Keratinocyte (primary cell): ENCODE results near the gene P4HB.

ENCODE experiments used
- EZH2 ChIP-seq: IDR thresholded peaks from one replicate; pipeline ENCODE4 v1.6.1; 2012; ENCODE audit warnings: inconsistent platforms, mild to moderate bottlenecking, low read length, moderate library complexity
- TF ChIP-seq, protein P1 (sequence below), 3 experiments: IDR thresholded peaks in 1 of 3; conservative IDR thresholded peaks in 1 of 3; optimal IDR thresholded peaks in 1 of 3; 2 replicates in 2 of 3; 3 replicates in 1 of 3; pipeline versions ENCODE3 to v1.5.1; 2011; ENCODE audit warnings: low read length in 3 of 3, mild to moderate bottlenecking in 3 of 3, moderate library complexity in 2 of 3, control low read depth in 1 of 3, inconsistent platforms in 1 of 3; ENCODE audit not compliant: insufficient read depth in 2 of 3; ENCODE audit errors: extremely low read depth in 1 of 3

DNA sequence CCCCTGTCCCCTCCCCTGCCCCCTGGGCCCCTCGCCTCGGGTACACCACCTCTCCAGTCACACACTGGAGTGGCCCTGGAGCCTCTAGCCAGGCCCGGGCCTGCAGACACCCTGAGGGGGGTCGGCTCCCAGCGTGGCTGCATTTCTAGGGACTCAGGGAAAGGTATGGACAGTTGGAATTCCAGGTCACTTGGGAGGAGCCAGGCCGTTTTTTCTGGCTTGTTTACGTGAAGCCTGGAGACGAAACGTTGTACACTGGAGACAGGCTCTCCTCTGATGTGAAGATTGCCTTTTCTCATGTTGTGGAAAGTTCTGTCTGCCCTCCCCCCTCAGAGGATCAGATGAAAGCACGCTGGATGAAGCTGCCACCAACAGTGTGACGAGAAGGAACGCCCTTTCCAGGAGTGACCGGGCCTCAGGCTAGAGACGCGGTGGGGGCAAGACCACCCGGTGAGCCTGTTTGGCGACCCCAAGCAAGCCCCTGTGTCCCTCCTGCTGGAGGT is 21.5 kb downstream of the P4HB start:
- TF ChIP-seq, protein P1, sequence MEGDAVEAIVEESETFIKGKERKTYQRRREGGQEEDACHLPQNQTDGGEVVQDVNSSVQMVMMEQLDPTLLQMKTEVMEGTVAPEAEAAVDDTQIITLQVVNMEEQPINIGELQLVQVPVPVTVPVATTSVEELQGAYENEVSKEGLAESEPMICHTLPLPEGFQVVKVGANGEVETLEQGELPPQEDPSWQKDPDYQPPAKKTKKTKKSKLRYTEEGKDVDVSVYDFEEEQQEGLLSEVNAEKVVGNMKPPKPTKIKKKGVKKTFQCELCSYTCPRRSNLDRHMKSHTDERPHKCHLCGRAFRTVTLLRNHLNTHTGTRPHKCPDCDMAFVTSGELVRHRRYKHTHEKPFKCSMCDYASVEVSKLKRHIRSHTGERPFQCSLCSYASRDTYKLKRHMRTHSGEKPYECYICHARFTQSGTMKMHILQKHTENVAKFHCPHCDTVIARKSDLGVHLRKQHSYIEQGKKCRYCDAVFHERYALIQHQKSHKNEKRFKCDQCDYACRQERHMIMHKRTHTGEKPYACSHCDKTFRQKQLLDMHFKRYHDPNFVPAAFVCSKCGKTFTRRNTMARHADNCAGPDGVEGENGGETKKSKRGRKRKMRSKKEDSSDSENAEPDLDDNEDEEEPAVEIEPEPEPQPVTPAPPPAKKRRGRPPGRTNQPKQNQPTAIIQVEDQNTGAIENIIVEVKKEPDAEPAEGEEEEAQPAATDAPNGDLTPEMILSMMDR (optimal IDR thresholded peaks at IDR 0.05 in 1 of 3, IDR thresholded peaks at IDR 0.05 in 1 of 3, conservative IDR thresholded peaks at IDR 0.05 in 1 of 3; ENCODE audit: extremely low read depth in 1 of 3, insufficient read depth in 2 of 3, low read length in 3 of 3) = no peak
- no peak for TF ChIP-seq EZH2
